ENCODE measurements around the gene CMC2.

The CMC2 gene

GRCh38 chr16:81040131-81040530, 33.4 kb upstream of the CMC2 start:
- no peak for TF ChIP-seq CTCF (IDR thresholded peaks at IDR 0.05)
- peaks cover 40 to 54% (median 41%) of the 10 kb centered on the region in 3 donors for H3K36me3 ChIP-seq
- no peak overlapping the region for H3K4me3 ChIP-seq
- no peaks in the 10 kb centered on the region for H3K27me3 ChIP-seq
- peaks cover 0 to 34% (median 15%) of the 10 kb centered on the region in 4 donors for H3K4me1 ChIP-seq
- no peaks in the 10 kb centered on the region for H3K9me3 ChIP-seq
- intact Hi-C loops (cut with DNase I; ENCODE audit: low total_unique reads): no loop called here
- no peak overlapping the region for H3K27ac ChIP-seq
- no peak for DNase-seq

GRCh38 chr16:81036751-81037350, 30.2 kb upstream of the CMC2 start:
- Histone ChIP-seq H3K27me3 (no peaks in the 10 kb centered on the region), H3K4me3 (peak overlapping the region; percentile 70 to 84), H3K9me3 (no peaks in the 10 kb centered on the region), H3K4me1 (peaks cover 0 to 34% (median 15%) of the 10 kb centered on the region in 4 donors), H3K27ac (peak overlapping the region in 1 of 2 donors; percentile 62), H3K36me3 (peaks cover 7 to 21% (median 8%) of the 10 kb centered on the region in 3 donors)
- DNase-seq: no peak
- no peak for TF ChIP-seq CTCF (IDR thresholded peaks at IDR 0.05)
- intact Hi-C loops (cut with DNase I; ENCODE audit: low total_unique reads): loop anchor here (10.0 kb wide), 1 partner anchor 48 kb away; no protein-coding TSS in a partner anchor

- Histone ChIP-seq H3K4me3 (peak overlapping the region; percentile 70 to 84), H3K27ac (peak overlapping the region; percentile 62 to 75), H3K4me1 (peaks cover 0 to 34% (median 15%) of the 10 kb centered on the region in 4 donors), H3K27me3 (no peaks in the 10 kb centered on the region), H3K9me3 (no peaks in the 10 kb centered on the region), H3K36me3 (peaks cover under 1 to 14% (median 2%) of the 10 kb centered on the region in 3 donors)
- intact Hi-C loops (cut with DNase I; ENCODE audit: low total_unique reads): loop anchor here (10.0 kb wide), 1 partner anchor 49 kb away; no protein-coding TSS in a partner anchor
- peak; percentile 23 to 66 for DNase-seq
- TF ChIP-seq CTCF (IDR thresholded peaks at IDR 0.05): no peak
Measured at GRCh38 chr16:81035975-81036750, 29.5 kb upstream of the CMC2 start.

- Histone ChIP-seq H3K4me3 (peak within 1 kb of the TSS; percentile 70 to 84), H3K27ac (peak within 1 kb of the TSS; percentile 62 to 75), H3K9me3 (no peaks in the 10 kb centered on the region), H3K4me1 (peaks cover 0 to 34% (median 15%) of the 10 kb centered on the region in 4 donors), H3K36me3 (peaks cover 0 to 9% (median 0%) of the 10 kb centered on the region in 3 donors), H3K27me3 (no peaks in the 10 kb centered on the region)
- TF ChIP-seq CTCF (IDR thresholded peaks at IDR 0.05): peak; percentile 92 to 98
- DNase-seq: peak; percentile 80 to 89
- intact Hi-C loops (cut with DNase I; ENCODE audit: low total_unique reads): loop anchor here (10.0 kb wide), 1 partner anchor 49 kb away; no protein-coding TSS in a partner anchor
Measured at GRCh38 chr16:81035398-81035974, 28.8 kb upstream of the CMC2 start, which contains the start of gene ATMIN. TSS of gene ATMIN (plus strand) at chr16:81035842. CDS start at chr16:81035871, 29 bp downstream.

GRCh38 chr16:81029930-81030604, 23.4 kb upstream of the CMC2 start:
- Histone ChIP-seq H3K36me3 (no peaks in the 10 kb centered on the region), H3K27me3 (no peaks in the 10 kb centered on the region), H3K4me1 (no peaks in the 10 kb centered on the region), H3K9me3 (no peaks in the 10 kb centered on the region), H3K27ac (no peak overlapping the region), H3K4me3 (no peak overlapping the region)
- no peak for DNase-seq
- no peak for TF ChIP-seq CTCF (IDR thresholded peaks at IDR 0.05)
- intact Hi-C loops (cut with DNase I; ENCODE audit: low total_unique reads): loop anchor here (10.0 kb wide), 1 partner anchor 55 kb away; no protein-coding TSS in a partner anchor
